ENCODE data around the gene IQCF5.
"Not testable (repeated sequence)": the region's sequence is repeated elsewhere in the genome, so short reads cannot be mapped to it uniquely, and the experiment has no call there.

IQCF5 gene

DNA sequence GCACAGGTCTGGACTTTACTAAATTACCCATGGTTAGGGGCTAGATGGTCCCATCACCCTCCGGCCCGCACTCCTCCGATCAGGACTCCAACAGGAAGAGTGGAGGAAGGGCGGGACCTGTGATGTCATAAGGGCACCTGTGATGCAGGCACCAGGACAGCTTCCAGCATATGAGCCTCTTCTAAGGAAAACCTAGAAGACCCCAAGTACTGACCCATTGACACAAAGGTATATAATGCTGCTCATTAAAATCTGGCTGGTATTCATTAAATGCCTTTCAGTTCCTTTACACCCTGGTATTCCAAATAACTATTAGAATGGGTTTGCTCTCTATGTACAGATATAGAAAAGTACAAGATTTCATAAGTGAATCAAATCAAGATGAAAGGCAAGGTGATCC is at the start of gene IQCF5:
Gene IQCF5, minus strand, starts transcription at position 101 of the 400 bp plus-strand sequence. Its CDS starts 70 bp downstream, at position 31.
- TF ChIP-seq, protein P1, sequence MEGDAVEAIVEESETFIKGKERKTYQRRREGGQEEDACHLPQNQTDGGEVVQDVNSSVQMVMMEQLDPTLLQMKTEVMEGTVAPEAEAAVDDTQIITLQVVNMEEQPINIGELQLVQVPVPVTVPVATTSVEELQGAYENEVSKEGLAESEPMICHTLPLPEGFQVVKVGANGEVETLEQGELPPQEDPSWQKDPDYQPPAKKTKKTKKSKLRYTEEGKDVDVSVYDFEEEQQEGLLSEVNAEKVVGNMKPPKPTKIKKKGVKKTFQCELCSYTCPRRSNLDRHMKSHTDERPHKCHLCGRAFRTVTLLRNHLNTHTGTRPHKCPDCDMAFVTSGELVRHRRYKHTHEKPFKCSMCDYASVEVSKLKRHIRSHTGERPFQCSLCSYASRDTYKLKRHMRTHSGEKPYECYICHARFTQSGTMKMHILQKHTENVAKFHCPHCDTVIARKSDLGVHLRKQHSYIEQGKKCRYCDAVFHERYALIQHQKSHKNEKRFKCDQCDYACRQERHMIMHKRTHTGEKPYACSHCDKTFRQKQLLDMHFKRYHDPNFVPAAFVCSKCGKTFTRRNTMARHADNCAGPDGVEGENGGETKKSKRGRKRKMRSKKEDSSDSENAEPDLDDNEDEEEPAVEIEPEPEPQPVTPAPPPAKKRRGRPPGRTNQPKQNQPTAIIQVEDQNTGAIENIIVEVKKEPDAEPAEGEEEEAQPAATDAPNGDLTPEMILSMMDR (IDR thresholded peaks at IDR 0.05; ENCODE audit: control extremely low read depth, extremely low read depth, low read depth, missing control alignments) = no peak
- DNase-seq (ENCODE audit: extremely low spot score) = no peak
- CTCF ChIA-PET = no interaction called here
- POLR2A ChIA-PET = no interaction called here

DNA sequence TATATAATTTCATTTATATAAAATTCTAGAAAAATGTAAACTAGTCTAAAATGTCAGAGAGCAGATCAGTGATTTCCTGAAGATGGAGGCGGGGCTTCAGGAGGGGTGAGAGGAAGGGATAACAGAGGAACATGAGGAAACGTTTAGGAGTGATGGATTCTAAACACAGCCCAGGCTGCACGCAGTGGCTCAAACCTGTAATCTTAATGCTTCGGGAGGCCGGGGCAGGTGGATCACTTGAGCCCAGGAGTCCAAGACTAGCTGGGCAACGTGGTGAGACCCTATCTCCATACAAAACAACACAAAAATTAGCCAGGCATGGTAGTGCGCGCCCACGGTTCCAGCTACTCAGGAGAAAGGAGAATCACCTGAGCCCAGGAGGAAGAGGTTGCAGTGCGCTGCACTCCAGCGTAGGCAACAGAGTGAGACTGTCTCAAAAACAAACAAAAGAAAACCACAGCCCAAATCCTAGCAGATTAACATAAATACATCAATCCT is 45.7 kb upstream of the IQCF5 start:
- POLR2A ChIA-PET = interaction anchor here (0.5 to 0.7 kb wide), 2 partner anchors 15 to 972 kb away, joined by 3 to 5 read pairs; no protein-coding TSS in a partner anchor
- CTCF ChIA-PET = interaction anchor here (1.4 kb wide), 1 partner anchor 20 kb away, joined by 5 read pairs; the partner anchor contains the start of gene RRP9
- no peak for DNase-seq (ENCODE audit: extremely low spot score)
- TF ChIP-seq, protein P1 (IDR thresholded peaks at IDR 0.05; ENCODE audit: control extremely low read depth, extremely low read depth, low read depth, missing control alignments) = no peak

- no peak for DNase-seq (ENCODE audit: extremely low spot score)
- POLR2A ChIA-PET = no interaction called here
- CTCF ChIA-PET = no interaction called here
- TF ChIP-seq, protein P1 (IDR thresholded peaks at IDR 0.05; ENCODE audit: control extremely low read depth, extremely low read depth, low read depth, missing control alignments) = no peak
Measured at GRCh38 chr3:51916418-51916817, 41.0 kb upstream of the IQCF5 start.

GRCh38 chr3:51908026-51908425 is 32.6 kb upstream of the IQCF5 start:
- no peak for DNase-seq (ENCODE audit: extremely low spot score)
- CTCF ChIA-PET = no interaction called here
- POLR2A ChIA-PET = no interaction called here
- TF ChIP-seq, protein P1 (IDR thresholded peaks at IDR 0.05; ENCODE audit: control extremely low read depth, extremely low read depth, low read depth, missing control alignments) = no peak

DNA sequence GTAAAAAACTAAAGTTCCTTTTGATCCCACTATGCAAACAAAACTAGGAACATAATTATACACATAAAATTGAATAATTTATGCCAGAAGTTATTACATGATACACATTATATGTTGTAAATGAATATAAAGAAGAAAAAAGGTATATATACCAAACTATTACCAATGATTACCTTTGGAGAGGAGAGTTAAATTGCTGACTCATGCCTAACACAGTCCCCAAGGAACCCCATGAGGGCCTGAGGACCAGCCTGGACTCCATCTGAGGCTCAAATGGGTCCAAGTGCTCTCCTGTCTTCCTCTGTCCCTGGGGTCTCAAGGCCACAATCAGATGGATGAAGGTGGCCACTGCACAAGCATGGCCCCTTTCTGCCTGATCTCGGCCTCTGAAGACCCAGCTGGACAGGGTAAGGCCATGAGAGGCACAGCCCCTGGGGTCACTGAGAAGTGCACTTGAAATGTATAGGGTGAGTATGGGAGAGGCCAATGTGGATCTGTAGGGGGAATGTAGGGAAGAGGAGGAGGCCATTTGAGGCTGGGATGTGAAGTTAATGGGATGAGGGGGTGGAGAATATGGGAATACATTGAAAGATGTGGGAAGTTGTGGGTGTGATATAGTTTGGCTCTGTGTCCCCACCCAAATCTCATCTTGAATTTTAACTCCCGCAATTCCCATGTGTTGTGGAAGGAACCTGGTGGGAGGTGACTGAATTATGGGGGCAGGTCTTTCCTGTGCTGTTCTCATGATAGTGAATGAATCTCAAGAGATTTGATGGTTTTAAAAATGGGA is 28.8 kb upstream of the IQCF5 start:
- TF ChIP-seq, protein P1 (IDR thresholded peaks at IDR 0.05; ENCODE audit: control extremely low read depth, extremely low read depth, low read depth, missing control alignments) = no peak
- CTCF ChIA-PET = no interaction called here
- POLR2A ChIA-PET = no interaction called here
- no peak for DNase-seq (ENCODE audit: extremely low spot score)

- CTCF ChIA-PET; DNase-seq (ENCODE audit: extremely low spot score); POLR2A ChIA-PET: not testable (repeated sequence)
Measured at GRCh38 chr3:51902361-51902760, 27.0 kb upstream of the IQCF5 start.

GRCh38 chr3:51900043-51900442 is 24.6 kb upstream of the IQCF5 start:
- DNase-seq (ENCODE audit: extremely low spot score); POLR2A ChIA-PET: not testable (repeated sequence)
- CTCF ChIA-PET = interaction anchor here (1.1 kb wide), 1 partner anchor 8 kb away, joined by 3 read pairs; no protein-coding TSS in a partner anchor

Data from GM10248 (cell line).